Renal cortical epithelial cell (primary cell): Measurements from ENCODE around the gene TCHHL1. TPM values are rescaled to one million over a fixed set of nuclear protein-coding genes. Genes with fewer than 3 reads are reported as not detected.
"Not testable (repeated sequence)": the region's sequence is repeated elsewhere in the genome, so short reads cannot be mapped to it uniquely, and the experiment has no call there.

Source experiments
- DNase-seq: peaks from one replicate; pipeline ENCODE4 v3.0.0-alpha.2; 2011; ENCODE audit warnings: low read depth
- total RNA-seq: library from RNA; depleted of rRNA; stranded (reverse); fragments of >200 nt; gene quantifications from 2 replicates; pipeline ENCODE4 v1.2.3, GENCODE V29; 2014

The TCHHL1 gene
- total RNA-seq, 1 donor from 2014 or later, result not detected

GRCh38 chr1:152086760-152087159 lies 2.1 kb downstream of the TCHHL1 start:
- DNase-seq, result no peak

- no peak for DNase-seq
Observed at GRCh38 chr1:152084853-152085252, 4.0 kb downstream of the TCHHL1 start.

- not testable (repeated sequence) for DNase-seq
Observed at GRCh38 chr1:152081026-152081425, 7.8 kb downstream of the TCHHL1 start.

- DNase-seq, result not testable (repeated sequence)
Observed at GRCh38 chr1:152080494-152080893, 8.4 kb downstream of the TCHHL1 start.

- DNase-seq, result no peak
Observed at GRCh38 chr1:152078831-152079441, 9.9 kb downstream of the TCHHL1 start.

- no peak for DNase-seq
Observed at GRCh38 chr1:152072311-152072710, 16.6 kb downstream of the TCHHL1 start.

GRCh38 chr1:152071123-152071522 lies 17.7 kb downstream of the TCHHL1 start:
- DNase-seq, result no peak

GRCh38 chr1:152067929-152068328 lies 20.9 kb downstream of the TCHHL1 start:
- DNase-seq, result no peak

GRCh38 chr1:152067150-152067549 lies 21.7 kb downstream of the TCHHL1 start:
- DNase-seq, result no peak

GRCh38 chr1:152061952-152062351 lies 26.9 kb downstream of the TCHHL1 start:
- DNase-seq, result no peak

GRCh38 chr1:152053375-152053774 lies 35.5 kb downstream of the TCHHL1 start:
- DNase-seq, result no peak

- peak; percentile 75 for DNase-seq
Observed at GRCh38 chr1:152052606-152053005, 36.3 kb downstream of the TCHHL1 start.

GRCh38 chr1:152050886-152051675 lies 37.8 kb downstream of the TCHHL1 start:
- peak; percentile 42 for DNase-seq

- DNase-seq, result peak; percentile 54
Observed at GRCh38 chr1:152049291-152050083, 39.4 kb downstream of the TCHHL1 start.

GRCh38 chr1:152048416-152049009 lies 40.4 kb downstream of the TCHHL1 start:
- DNase-seq, result peak; percentile 95

GRCh38 chr1:152047730-152048415 lies 41.0 kb downstream of the TCHHL1 start:
- peak; percentile 99 for DNase-seq

GRCh38 chr1:152047413-152047729 lies 41.5 kb downstream of the TCHHL1 start:
- no peak for DNase-seq

- peak; percentile 56 for DNase-seq
Observed at GRCh38 chr1:152044386-152044785, 44.5 kb downstream of the TCHHL1 start.

- no peak for DNase-seq
Observed at GRCh38 chr1:152043870-152044269, 45.0 kb downstream of the TCHHL1 start.

GRCh38 chr1:152042030-152042429 lies 46.8 kb downstream of the TCHHL1 start:
- no peak for DNase-seq

GRCh38 chr1:152039886-152040285 lies 49.0 kb downstream of the TCHHL1 start:
- no peak for DNase-seq

GRCh38 chr1:152039461-152039860 lies 49.4 kb downstream of the TCHHL1 start:
- DNase-seq, result no peak
